C4-2B (cell line): ENCODE measurements around the gene PLXNA1.

Experiments
- ZFX ChIP-seq: fragments of 450-650 bp; IDR thresholded peaks from 2 replicates; pipeline ENCODE4 v1.6.1; 2017
- TF ChIP-seq, protein P1 (sequence below): fragments of 450-650 bp; conservative IDR thresholded peaks from 2 replicates; pipeline ENCODE4 v1.5.1; 2017; ENCODE audit warnings: mild to moderate bottlenecking

DNA sequence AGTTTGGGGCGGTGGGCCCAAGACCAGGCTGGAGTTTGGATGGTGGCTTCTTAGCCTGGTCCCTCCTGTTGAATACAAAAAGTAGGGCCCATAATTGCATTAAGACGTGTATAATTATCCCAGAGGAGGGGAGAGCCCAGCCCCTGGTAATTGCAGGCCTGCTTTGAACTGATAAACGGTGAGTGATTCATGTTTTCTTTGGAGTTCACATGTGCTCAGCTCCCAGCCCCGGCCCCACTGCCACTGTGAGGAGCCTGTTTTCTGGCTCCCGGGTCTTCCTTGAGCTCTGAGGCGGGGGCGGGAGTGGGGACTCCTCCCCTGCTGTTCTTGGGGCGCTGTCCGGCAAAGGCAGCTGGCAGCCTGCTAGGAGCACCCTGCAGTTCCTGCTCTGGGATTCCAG lies 3.1 kb downstream of the PLXNA1 start:
- TF ChIP-seq, protein P1, sequence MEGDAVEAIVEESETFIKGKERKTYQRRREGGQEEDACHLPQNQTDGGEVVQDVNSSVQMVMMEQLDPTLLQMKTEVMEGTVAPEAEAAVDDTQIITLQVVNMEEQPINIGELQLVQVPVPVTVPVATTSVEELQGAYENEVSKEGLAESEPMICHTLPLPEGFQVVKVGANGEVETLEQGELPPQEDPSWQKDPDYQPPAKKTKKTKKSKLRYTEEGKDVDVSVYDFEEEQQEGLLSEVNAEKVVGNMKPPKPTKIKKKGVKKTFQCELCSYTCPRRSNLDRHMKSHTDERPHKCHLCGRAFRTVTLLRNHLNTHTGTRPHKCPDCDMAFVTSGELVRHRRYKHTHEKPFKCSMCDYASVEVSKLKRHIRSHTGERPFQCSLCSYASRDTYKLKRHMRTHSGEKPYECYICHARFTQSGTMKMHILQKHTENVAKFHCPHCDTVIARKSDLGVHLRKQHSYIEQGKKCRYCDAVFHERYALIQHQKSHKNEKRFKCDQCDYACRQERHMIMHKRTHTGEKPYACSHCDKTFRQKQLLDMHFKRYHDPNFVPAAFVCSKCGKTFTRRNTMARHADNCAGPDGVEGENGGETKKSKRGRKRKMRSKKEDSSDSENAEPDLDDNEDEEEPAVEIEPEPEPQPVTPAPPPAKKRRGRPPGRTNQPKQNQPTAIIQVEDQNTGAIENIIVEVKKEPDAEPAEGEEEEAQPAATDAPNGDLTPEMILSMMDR: no peak
- no peak for TF ChIP-seq ZFX
